ENCODE data around the gene BECN2.

Gene BECN2

DNA sequence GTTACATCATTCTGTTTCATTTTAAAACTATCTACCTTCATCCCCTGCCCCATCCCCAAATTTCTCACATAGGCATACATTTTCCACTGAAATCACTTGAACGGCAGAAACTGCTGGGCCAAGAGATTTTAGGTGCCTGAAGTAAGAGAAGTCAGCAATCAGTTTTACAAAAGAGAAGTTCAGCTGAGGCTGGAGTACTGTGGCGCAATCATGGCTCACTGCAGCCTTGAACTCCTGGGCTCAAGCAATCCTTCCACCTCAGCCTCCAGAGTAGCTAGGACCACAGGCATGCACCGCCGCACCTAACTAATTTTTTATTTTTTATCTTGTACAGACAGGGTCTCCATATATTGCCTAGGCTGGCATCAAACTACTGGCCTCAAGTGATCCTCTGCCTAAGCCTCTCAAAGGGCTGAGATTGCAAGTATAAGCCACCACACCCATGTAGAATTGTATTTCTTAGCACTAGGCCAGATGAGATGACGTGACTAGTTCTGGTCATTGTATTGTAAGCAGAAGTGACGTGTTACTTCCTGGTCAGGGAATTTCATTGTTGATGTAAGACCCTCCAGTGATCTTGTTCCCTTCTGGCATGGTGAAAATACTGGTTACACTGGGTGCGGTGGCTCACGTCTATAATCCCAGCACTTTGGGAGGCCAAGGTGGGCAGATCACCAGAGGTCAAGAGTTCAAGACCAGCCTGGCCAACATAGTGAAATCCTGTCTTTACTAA lies 7.1 kb downstream of the BECN2 start:
- Mint-ChIP-seq H3K36me3 (ENCODE audit: low read depth) (no peaks in the 10 kb centered on the region), H3K9me3 (no peaks in the 10 kb centered on the region)

DNA sequence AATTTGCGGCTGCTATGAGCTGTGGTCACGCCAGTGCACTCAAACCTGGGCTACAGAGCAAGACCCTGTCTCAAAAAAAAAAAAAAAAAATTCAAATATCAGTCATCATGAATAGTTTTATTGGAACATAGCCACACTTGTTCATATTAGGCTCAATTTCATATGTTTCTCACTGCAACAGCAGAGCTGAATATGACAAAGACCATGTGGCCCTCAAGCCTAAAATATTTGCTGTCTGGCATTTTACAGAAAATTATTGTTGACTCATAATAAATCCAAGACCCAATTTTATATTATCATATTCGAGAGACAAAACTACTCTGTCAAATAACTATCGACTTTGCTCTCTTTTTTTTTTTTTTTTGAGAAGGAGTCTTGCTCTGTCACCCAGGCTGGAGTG lies 11.0 kb downstream of the BECN2 start:
- H3K36me3 Mint-ChIP-seq (ENCODE audit: low read depth): no peaks in the 10 kb centered on the region
- H3K4me3 Mint-ChIP-seq: no peak overlapping the region
- no peak overlapping the region for H3K27ac Mint-ChIP-seq
- H3K4me1 Mint-ChIP-seq: peaks cover 12% of the 10 kb centered on the region
- TF ChIP-seq, protein P1, sequence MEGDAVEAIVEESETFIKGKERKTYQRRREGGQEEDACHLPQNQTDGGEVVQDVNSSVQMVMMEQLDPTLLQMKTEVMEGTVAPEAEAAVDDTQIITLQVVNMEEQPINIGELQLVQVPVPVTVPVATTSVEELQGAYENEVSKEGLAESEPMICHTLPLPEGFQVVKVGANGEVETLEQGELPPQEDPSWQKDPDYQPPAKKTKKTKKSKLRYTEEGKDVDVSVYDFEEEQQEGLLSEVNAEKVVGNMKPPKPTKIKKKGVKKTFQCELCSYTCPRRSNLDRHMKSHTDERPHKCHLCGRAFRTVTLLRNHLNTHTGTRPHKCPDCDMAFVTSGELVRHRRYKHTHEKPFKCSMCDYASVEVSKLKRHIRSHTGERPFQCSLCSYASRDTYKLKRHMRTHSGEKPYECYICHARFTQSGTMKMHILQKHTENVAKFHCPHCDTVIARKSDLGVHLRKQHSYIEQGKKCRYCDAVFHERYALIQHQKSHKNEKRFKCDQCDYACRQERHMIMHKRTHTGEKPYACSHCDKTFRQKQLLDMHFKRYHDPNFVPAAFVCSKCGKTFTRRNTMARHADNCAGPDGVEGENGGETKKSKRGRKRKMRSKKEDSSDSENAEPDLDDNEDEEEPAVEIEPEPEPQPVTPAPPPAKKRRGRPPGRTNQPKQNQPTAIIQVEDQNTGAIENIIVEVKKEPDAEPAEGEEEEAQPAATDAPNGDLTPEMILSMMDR (IDR thresholded peaks at IDR 0.05; ENCODE audit: unreplicated experiment in 3 of 3): no peak
- no peaks in the 10 kb centered on the region for H3K27me3 Mint-ChIP-seq (ENCODE audit: low read depth)
- H3K9me3 Mint-ChIP-seq: no peaks in the 10 kb centered on the region

More for the DNA sequence above, 7.1 kb downstream of the BECN2 start:
- TF ChIP-seq, protein P1 (IDR thresholded peaks at IDR 0.05; ENCODE audit: unreplicated experiment in 3 of 3): no peak
- Mint-ChIP-seq H3K4me1 (no peaks in the 10 kb centered on the region), H3K4me3 (no peak overlapping the region), H3K27ac (no peak overlapping the region), H3K27me3 (ENCODE audit: low read depth) (no peaks in the 10 kb centered on the region)

- Mint-ChIP-seq H3K4me1 (peaks cover 12% of the 10 kb centered on the region), H3K27me3 (ENCODE audit: low read depth) (no peaks in the 10 kb centered on the region), H3K9me3 (no peaks in the 10 kb centered on the region), H3K4me3 (peak overlapping the region in 1 of 3 experiments; percentile 31), H3K27ac (peak overlapping the region in 2 of 3 experiments; percentile 85 to 92), H3K36me3 (ENCODE audit: low read depth) (no peaks in the 10 kb centered on the region)
- TF ChIP-seq, protein P1 (IDR thresholded peaks at IDR 0.05; ENCODE audit: unreplicated experiment in 3 of 3): no peak
Measured at GRCh38 chr1:241972703-241973369, 15.3 kb downstream of the BECN2 start.

GRCh38 chr1:241976229-241976628 lies 18.7 kb downstream of the BECN2 start:
- TF ChIP-seq, protein P1 (IDR thresholded peaks at IDR 0.05; ENCODE audit: unreplicated experiment in 3 of 3): no peak
- peaks cover 6% of the 10 kb centered on the region for H3K9me3 Mint-ChIP-seq
- peaks cover 12% of the 10 kb centered on the region for H3K4me1 Mint-ChIP-seq
- H3K27ac Mint-ChIP-seq: no peak overlapping the region
- no peak overlapping the region for H3K4me3 Mint-ChIP-seq
- H3K27me3 Mint-ChIP-seq (ENCODE audit: low read depth): no peaks in the 10 kb centered on the region
- peaks cover 4% of the 10 kb centered on the region for H3K36me3 Mint-ChIP-seq (ENCODE audit: low read depth)

GRCh38 chr1:241979071-241979470 lies 21.5 kb downstream of the BECN2 start:
- Mint-ChIP-seq H3K4me1 (no peaks in the 10 kb centered on the region), H3K4me3 (no peak overlapping the region), H3K9me3 (peaks cover 8% of the 10 kb centered on the region), H3K27ac (no peak overlapping the region), H3K36me3 (ENCODE audit: low read depth) (peaks cover 4% of the 10 kb centered on the region), H3K27me3 (ENCODE audit: low read depth) (peaks cover 4% of the 10 kb centered on the region)
- TF ChIP-seq, protein P1 (IDR thresholded peaks at IDR 0.05; ENCODE audit: unreplicated experiment in 3 of 3): no peak

Data from nephron (organoid).